ENCODE measurements around the gene NPY5R.

Gene NPY5R

DNA sequence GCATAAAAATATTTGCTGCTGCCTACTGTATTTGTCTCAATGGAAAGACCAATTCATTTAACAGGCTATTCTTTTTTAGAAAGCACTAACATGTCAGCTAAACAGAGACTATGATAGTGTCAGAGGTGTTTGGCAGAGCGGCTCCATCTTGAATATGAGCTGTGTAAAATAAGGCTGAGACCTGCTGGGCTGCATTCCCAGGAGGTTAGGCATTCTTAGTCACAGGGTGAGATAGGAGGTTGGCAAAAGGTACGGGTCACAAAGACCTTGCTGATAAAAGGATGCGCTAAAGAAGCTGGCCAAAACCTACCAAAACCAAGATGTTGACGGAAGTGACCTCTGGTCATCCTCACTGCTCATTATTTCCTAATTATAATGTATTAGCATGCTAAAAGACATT, 41.8 kb downstream of the NPY5R start:
- no peak for DNase-seq

DNA sequence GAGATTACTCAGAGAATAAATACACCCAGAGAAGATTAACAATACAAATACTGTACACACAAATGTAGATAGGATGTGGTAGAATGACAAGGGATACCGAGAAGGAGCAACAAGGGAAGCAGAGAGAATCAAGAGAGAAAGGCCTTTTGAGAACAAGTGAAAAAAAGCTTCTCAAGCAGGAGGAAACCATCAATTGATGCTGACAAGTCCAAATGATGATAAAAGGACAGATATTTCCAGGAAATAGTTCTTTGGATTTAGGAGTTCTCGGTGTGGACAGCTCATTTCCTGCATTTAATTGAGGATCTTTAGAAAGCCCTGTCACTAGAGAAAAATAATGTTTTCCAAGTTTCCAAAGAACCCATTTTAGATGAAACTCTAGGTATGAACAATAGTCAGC, 48.1 kb downstream of the NPY5R start:
- DNase-seq: no peak

DNA sequence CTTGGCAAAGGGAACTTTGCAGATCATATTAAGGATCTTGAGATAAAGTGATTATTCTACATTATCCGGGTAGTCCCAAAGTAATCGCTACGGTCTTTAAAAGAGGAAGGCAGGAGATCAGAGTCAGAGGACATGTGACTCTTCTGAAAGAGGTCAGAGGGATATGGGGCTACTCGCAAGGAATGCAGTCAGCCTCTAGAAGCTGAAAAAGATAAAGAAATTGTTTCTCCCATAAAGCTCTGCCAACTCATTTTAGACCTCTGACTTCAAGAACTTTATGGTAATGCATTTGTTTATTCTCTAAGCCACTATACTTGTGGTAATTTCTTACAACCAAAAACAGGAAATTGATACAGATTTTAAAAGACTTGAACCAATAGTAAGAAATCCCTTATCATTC, 48.6 kb downstream of the NPY5R start:
- DNase-seq: no peak

DNA sequence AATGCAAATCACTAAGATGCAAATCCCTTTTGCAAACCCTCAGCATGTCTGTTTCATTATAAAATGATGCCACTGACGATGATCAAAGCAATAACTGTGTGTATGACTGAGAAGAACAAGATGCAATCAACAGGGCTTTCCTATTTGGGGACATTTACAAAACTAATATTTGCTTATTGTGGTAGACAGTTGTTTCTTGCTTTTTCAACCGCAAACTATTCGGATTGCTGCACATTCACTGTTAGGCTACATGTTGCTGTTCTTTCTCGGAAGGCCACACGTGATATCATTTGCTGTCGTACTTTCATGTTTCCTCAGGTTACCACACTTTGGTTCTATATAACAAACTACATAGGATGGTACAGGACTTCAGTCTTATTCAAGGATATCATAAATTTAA, 49.8 kb downstream of the NPY5R start:
- no peak for DNase-seq

DNA sequence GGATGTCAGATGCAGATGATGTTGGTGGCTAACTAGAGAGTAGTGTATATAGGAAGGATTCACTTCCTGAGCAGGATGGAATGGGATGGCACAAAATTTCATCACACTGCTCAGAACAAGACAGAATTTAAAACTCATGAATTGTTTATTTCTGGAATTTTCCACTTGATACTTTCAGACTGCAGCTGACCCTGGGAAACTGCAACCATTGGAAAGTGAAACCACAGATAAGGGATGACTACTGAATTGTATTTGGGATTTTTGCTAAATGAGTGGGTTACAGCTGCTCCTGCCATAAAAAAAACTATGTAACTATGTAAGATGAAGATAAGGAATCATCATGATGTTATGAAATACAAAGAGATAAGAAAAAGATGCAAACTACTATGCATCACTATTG, 51.4 kb downstream of the NPY5R start:
- no peak for DNase-seq

DNA sequence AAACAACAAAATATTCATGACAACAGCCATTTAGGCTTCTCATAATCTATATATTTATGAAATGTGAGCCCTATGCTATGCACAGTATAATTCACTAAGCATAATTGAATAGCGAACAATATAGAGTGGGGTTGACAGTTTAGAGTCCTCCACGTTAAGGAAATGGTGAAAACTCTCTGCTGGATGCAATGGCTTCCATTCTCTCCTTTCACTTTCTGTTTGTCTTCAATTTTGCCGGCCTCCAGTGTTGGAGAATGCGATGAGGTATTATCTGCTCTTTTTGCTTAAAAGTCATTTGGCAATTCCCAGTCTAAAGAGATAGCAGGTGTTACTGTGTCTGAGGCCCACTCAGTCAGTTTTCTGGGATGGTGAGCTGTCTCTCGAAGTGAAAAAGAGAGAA, 52.1 kb downstream of the NPY5R start:
- no peak for DNase-seq

DNA sequence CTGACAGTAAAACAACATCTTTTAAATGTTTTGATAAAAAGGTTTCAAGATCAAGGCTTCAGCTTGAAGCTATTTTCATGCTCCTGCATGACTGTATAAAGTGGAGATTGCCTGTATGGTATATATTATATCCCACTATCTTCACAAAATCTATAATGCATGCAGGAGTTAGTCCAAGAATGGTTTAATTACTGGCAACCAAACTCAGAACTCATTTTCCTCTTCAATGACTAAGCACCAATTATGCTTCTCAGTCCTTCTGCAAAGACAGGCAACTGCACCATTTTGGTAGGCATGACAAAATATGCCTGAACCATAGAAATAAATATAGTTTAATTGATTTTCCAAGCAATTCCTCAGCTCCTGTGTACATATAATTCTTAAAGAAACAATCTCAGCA, 54.5 kb downstream of the NPY5R start:
- DNase-seq: no peak

DNA sequence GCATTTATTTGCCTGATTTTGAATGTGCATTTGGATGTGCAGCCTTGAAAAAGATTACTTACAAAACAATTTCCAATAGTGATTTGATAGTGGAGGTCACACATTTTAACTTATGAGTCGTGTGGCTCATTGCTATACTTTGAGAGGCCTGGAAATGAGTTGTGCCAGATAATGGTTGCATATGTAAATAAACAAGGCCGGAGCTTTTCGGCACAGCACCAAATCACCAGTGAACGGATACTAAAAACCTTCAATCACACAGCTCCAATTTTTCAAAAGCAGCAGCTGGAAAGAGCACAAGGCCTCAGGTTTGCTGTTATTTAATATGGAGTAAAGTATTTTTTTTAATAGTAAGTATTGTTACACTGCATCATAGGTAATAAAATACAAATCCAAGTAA, 57.2 kb downstream of the NPY5R start:
- DNase-seq: no peak

Measured in inflammatory macrophage treated with lipopolysaccharide for 1 hour (primary cell).